Keratinocyte (primary cell): ENCODE data around the gene DOCK11.

ENCODE experiments used
- EZH2 ChIP-seq: IDR thresholded peaks from one replicate; pipeline ENCODE4 v1.6.1; 2012; ENCODE audit warnings: inconsistent platforms, mild to moderate bottlenecking, low read length, moderate library complexity
- TF ChIP-seq, protein P1 (sequence below), 3 experiments: IDR thresholded peaks in 1 of 3; conservative IDR thresholded peaks in 1 of 3; optimal IDR thresholded peaks in 1 of 3; 2 replicates in 2 of 3; 3 replicates in 1 of 3; pipeline versions ENCODE3 to v1.5.1; 2011; ENCODE audit warnings: low read length in 3 of 3, mild to moderate bottlenecking in 3 of 3, moderate library complexity in 2 of 3, control low read depth in 1 of 3, inconsistent platforms in 1 of 3; ENCODE audit not compliant: insufficient read depth in 2 of 3; ENCODE audit errors: extremely low read depth in 1 of 3

GRCh38 chrX:118480172-118480571 is 15.4 kb upstream of the DOCK11 start:
- TF ChIP-seq, protein P1, sequence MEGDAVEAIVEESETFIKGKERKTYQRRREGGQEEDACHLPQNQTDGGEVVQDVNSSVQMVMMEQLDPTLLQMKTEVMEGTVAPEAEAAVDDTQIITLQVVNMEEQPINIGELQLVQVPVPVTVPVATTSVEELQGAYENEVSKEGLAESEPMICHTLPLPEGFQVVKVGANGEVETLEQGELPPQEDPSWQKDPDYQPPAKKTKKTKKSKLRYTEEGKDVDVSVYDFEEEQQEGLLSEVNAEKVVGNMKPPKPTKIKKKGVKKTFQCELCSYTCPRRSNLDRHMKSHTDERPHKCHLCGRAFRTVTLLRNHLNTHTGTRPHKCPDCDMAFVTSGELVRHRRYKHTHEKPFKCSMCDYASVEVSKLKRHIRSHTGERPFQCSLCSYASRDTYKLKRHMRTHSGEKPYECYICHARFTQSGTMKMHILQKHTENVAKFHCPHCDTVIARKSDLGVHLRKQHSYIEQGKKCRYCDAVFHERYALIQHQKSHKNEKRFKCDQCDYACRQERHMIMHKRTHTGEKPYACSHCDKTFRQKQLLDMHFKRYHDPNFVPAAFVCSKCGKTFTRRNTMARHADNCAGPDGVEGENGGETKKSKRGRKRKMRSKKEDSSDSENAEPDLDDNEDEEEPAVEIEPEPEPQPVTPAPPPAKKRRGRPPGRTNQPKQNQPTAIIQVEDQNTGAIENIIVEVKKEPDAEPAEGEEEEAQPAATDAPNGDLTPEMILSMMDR (optimal IDR thresholded peaks at IDR 0.05 in 1 of 3, IDR thresholded peaks at IDR 0.05 in 1 of 3, conservative IDR thresholded peaks at IDR 0.05 in 1 of 3; ENCODE audit: extremely low read depth in 1 of 3, insufficient read depth in 2 of 3, low read length in 3 of 3): no peak
- TF ChIP-seq EZH2: no peak
